Duodenal mucosa (tissue), 2 donors: ENCODE data around the gene RIMKLA.

ENCODE experiments used
- H3K27ac ChIP-seq: one replicate; pipeline ENCODE4 v1.7.0; 2013; ENCODE audit warnings: low read depth, low read length
- H3K27me3 ChIP-seq, 2 donors: one replicate each; pipeline ENCODE4 v1.7.0; 2013; ENCODE audit warnings: low read length in 2 of 2, control low read depth in 1 of 2; ENCODE audit not compliant: insufficient read depth in 2 of 2, control insufficient read depth in 1 of 2
- H3K36me3 ChIP-seq, 2 donors: one replicate each; pipeline ENCODE4 v1.7.0; 2013; ENCODE audit warnings: low read length in 2 of 2, control low read depth in 1 of 2; ENCODE audit not compliant: insufficient read depth in 2 of 2, control insufficient read depth in 1 of 2
- H3K4me1 ChIP-seq, 2 donors: one replicate each; pipeline ENCODE4 v1.7.0; 2013; ENCODE audit warnings: low read length in 2 of 2, control low read depth in 1 of 2; ENCODE audit not compliant: insufficient read depth in 2 of 2, control insufficient read depth in 1 of 2
- H3K4me3 ChIP-seq, 2 donors: one replicate each; pipeline ENCODE4 v1.7.0; 2013; ENCODE audit warnings: low read length in 2 of 2, low read depth in 1 of 2
- H3K9ac ChIP-seq, 2 donors: one replicate each; pipeline ENCODE4 v1.7.0; 2013; ENCODE audit warnings: low read length in 2 of 2, low read depth in 1 of 2
- H3K9me3 ChIP-seq, 2 donors: one replicate each; pipeline ENCODE4 v1.7.0; 2013; ENCODE audit warnings: low read length in 2 of 2, control low read depth in 1 of 2; ENCODE audit not compliant: control insufficient read depth in 1 of 2

Gene RIMKLA

DNA sequence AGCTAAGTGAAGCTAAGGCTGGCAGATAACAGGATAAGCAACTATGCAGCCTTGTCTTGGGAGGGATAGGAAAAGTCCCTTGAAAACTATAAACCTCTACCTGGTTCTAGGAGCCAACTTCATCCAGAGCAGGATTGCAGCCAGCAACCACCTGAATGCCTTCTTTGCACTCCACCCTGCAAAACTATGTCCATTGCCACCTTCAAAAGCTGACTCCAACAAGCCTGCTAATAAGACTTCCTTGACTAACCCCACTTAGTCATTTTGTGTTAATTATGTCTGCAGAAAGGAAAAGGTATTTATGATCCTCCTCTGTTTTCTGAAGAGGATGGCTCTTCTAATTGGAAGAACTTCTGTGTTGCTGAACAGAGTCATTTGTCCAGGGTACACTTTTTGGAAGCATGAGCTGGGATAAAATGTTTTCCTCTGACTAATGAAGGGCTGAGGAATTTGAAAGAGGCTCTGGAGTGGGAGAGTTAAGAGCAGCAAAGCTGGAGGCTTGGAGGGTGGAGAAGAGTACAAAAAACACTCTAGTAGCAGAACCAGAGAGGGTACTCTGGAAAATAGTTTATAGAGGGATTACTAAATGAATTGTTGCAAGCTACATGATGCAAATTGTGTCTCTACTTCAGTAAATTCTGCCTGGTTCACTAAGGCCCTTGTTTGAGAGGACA lies 9.6 kb upstream of the RIMKLA start:
- Histone ChIP-seq H3K4me1 (peaks cover 5 to 19% of the 10 kb centered on the region in 2 donors), H3K27ac (no peak overlapping the region), H3K9ac (no peak overlapping the region), H3K36me3 (no peaks in the 10 kb centered on the region), H3K27me3 (no peaks in the 10 kb centered on the region), H3K9me3 (no peaks in the 10 kb centered on the region), H3K4me3 (no peak overlapping the region)

DNA sequence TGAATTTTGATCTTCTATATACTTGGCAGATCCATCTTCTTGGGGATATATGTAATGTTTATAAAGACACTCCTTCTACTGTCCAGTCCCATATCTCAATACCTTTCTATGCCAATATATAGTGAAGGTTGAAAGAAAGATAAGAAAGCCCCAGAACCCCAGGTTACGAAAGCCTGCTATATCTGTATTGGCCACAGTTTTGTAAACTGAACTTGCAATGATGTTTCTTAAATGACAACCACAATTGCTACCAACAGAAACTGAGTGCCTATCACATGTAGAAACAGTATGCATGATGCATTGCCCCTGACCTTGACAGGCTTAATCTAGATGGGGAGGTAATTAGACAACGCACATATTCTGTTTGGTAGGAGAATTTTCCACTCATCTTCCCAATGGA lies 7.8 kb upstream of the RIMKLA start:
- no peak overlapping the region for H3K9ac ChIP-seq
- no peak overlapping the region for H3K4me3 ChIP-seq
- H3K27ac ChIP-seq = no peak overlapping the region
- H3K9me3 ChIP-seq = no peaks in the 10 kb centered on the region
- no peaks in the 10 kb centered on the region for H3K36me3 ChIP-seq
- peaks cover 0 to under 1% of the 10 kb centered on the region in 2 donors for H3K27me3 ChIP-seq
- peaks cover 2 to 16% of the 10 kb centered on the region in 2 donors for H3K4me1 ChIP-seq

DNA sequence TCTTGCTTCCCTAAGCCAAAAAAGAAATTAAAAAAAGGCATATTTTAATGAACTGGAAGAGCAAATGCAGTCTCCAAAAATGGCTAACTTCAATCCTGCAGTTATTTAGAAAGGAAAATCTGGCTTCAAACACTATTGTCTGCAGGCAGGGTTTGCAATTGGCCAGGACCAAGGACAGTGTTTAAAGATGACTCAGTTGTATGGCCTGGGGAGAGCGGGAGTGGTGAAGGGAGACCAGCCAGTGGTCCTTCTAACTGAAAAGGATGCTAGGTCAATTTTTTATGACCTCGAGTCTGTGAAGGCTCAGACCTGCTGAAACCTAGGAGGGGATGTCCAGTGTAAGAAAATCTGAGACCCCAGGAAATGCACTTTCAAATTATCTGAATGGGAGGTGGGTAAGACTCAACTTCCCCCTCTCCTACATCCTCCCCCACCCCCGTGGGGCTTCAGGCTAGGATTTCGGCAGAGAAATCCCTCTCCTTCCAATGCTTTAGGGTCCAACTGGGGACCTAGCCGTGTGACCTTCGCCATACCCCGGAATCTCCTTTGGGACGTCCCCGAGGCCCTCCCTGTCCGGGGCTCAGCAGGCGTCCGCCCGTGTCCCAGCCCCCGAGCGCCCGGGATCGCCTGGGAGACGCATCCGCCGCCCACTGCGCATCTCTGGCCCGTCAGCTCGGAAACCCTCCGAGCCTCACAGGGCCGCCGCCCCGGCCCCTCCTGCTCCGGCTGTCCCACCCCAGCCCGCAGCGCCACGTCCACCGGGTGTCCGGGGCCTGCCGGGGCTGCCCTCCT lies 602 bp upstream of the RIMKLA start:
- no peaks in the 10 kb centered on the region for H3K36me3 ChIP-seq
- H3K9me3 ChIP-seq = no peaks in the 10 kb centered on the region
- no peak overlapping the region for H3K9ac ChIP-seq
- H3K27ac ChIP-seq = no peak overlapping the region
- H3K4me1 ChIP-seq = peaks cover 9% of the 10 kb centered on the region in 2 donors
- H3K27me3 ChIP-seq = peaks cover 0 to 13% of the 10 kb centered on the region in 2 donors
- H3K4me3 ChIP-seq = peak overlapping the region; percentile 33 to 62

DNA sequence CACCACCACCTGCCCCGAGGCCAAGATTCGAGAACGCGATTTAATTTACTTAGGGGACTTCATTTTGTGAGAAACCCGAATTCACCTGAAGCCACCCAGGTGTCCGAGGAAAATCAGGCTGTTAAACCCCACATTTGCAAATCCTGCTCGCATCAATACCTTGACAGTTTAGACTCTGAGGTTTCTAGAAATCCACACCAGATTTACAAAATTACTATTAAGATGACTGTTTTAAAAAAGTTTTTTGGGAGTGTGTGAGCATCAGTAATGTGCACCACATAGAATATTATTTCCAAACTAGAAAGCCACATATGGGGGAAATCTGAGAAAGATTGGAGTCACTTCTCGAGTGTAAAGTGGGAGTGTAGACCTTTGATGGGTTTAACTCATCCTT lies 685 bp downstream of the RIMKLA start:
- Histone ChIP-seq H3K36me3 (no peaks in the 10 kb centered on the region), H3K4me3 (peak overlapping the region; percentile 61 to 77), H3K9me3 (no peaks in the 10 kb centered on the region), H3K27ac (no peak overlapping the region), H3K4me1 (peaks cover 9% of the 10 kb centered on the region in 2 donors), H3K9ac (no peak overlapping the region), H3K27me3 (peaks cover 0 to 13% of the 10 kb centered on the region in 2 donors)

DNA sequence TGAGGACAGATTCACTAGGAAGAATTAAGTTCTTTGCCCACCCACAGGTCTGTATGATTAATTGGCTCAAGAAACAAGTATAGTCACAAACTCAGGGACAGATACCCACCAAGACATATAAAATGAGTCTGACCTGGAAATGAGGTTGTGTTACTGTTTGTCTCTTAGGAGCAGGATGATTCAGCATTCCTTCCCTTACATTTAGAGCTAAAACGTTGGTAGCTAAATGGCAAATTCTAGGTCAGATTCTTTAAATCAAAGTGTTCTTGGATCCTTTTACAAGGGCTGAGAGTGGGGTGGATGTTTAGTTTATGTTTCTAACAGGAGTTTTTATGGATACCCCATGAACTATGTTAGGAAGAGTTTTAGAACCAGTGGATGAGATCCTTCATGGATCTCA lies 4.7 kb downstream of the RIMKLA start:
- H3K4me3 ChIP-seq = no peak overlapping the region
- no peaks in the 10 kb centered on the region for H3K9me3 ChIP-seq
- H3K27ac ChIP-seq = no peak overlapping the region
- H3K27me3 ChIP-seq = peaks cover 0 to 9% of the 10 kb centered on the region in 2 donors
- peaks cover 4% of the 10 kb centered on the region in 2 donors for H3K4me1 ChIP-seq
- no peak overlapping the region for H3K9ac ChIP-seq
- H3K36me3 ChIP-seq = no peaks in the 10 kb centered on the region

DNA sequence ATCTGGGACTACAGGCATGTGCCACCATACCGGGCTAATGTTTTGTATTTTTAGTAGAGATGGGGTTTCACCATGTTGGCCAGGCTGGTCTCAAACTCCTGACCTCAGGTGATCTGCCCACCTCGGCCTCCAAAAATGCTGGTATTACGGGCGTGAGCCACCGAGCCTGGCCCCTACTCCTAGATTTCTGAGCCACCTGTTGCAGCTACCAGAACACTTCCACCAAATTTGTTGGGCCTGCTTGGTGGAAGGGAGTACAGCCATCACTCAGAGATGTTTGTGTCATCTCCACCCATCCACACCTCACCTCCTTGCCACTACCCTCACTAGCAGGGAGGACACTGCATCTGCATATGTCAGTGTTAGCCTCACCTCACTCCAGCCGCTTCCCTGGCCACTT lies 5.5 kb downstream of the RIMKLA start:
- peaks cover 2 to 4% of the 10 kb centered on the region in 2 donors for H3K4me1 ChIP-seq
- H3K27me3 ChIP-seq = peaks cover 0 to 9% of the 10 kb centered on the region in 2 donors
- H3K9me3 ChIP-seq = no peaks in the 10 kb centered on the region
- H3K36me3 ChIP-seq = no peaks in the 10 kb centered on the region
- no peak overlapping the region for H3K9ac ChIP-seq
- no peak overlapping the region for H3K4me3 ChIP-seq
- no peak overlapping the region for H3K27ac ChIP-seq

DNA sequence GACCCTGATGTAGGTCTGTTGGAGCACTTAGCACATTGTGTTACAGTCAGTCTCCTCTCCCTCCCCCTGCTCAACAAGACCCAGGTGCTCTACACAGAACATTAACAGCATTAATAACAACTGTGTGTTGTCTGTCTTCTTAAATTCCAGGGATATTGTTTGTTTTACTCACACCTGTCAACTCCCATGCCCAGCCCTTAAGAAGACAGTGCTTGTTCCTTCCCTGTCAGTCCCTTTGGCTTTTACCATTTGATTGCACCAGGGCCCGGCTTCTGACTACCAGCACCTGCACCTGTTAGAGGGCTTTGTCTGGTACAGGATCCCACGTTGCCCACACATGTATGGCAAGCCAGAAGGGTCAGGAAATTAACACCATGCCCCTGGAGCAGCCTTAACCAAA lies 11.7 kb downstream of the RIMKLA start:
- no peaks in the 10 kb centered on the region for H3K36me3 ChIP-seq
- no peaks in the 10 kb centered on the region for H3K9me3 ChIP-seq
- H3K4me1 ChIP-seq = no peaks in the 10 kb centered on the region
- no peak overlapping the region for H3K4me3 ChIP-seq
- no peak overlapping the region for H3K27ac ChIP-seq
- H3K9ac ChIP-seq = no peak overlapping the region
- no peaks in the 10 kb centered on the region for H3K27me3 ChIP-seq

DNA sequence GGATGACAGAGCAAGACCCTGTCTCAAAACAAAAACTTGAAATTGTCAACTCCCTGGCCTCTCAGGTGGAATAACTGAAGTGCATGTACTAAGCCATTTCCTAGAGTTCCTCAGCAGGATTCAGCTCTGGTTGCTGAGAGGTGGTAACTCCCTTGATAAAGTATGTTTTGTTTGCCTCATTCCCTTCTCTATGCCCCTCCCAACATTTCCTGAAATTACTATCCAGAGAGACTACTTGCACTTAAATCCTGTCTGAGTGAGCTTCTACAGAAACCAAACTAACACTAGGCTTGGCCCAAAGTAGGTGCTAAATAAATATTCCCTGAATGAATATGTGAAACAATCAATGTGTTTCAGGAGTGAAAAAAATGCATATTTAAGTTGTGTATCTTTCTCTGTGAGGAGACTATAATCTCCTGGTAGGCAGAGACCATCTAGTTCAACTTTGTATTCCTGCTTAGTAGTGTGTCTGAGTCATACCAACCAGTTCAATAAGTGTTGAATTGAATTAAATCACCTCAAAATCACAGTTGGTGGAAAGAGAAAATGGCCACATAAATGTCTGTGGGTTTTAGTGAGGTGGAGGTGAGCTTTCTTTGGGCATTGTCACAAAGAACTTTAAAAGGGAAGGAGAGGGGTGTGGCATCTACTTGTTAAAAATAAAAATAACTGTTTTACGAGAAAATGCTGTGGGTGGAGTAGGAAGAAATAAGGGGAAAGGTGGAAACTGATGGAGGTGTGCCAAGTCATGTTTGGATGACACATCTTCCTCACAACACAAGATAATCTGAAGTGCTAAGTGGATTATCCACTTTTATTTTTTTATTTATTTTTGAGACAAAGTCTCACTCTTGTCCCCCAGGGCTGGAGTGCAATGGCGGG lies 12.6 kb downstream of the RIMKLA start:
- Histone ChIP-seq H3K27me3 (no peaks in the 10 kb centered on the region), H3K27ac (no peak overlapping the region), H3K4me1 (no peaks in the 10 kb centered on the region), H3K36me3 (no peaks in the 10 kb centered on the region), H3K9me3 (no peaks in the 10 kb centered on the region), H3K4me3 (no peak overlapping the region), H3K9ac (no peak overlapping the region)

DNA sequence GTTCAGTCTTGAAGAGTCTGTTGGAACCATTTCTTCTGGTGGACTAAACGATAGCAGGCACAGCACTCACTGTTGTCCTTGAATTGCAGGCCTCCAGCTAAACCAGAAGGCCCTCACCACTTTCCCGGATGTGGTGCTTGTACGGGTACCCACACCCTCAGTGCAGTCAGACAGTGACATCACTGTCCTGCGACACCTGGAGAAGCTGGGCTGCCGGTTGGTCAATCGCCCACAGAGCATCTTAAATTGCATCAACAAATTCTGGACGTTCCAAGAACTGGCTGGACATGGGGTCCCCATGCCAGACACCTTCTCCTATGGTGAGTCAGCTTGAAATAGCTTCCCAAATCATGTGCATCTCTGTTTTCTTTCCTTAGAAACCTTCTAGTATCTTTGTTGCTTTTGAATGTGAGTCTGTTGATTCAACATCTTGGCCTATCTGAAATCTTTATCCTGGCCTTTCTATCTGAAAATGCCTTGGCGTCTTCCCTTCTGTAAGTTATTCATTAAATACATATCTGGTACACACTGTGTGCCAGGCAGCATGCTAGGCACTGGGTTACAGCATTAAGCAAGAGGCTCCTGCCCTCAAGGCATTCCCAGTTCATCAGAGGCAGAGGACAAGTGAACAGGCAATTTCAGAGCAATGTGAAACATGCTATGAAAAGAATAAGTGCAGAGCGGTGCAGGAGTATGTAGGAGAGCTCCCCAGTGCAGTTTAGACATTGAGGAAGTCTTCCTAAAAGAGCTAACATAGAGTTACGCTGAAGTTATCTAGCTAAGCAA lies 18.9 kb downstream of the RIMKLA start:
- no peak overlapping the region for H3K9ac ChIP-seq
- no peak overlapping the region for H3K4me3 ChIP-seq
- no peaks in the 10 kb centered on the region for H3K9me3 ChIP-seq
- no peaks in the 10 kb centered on the region for H3K4me1 ChIP-seq
- no peaks in the 10 kb centered on the region for H3K27me3 ChIP-seq
- H3K27ac ChIP-seq = no peak overlapping the region
- H3K36me3 ChIP-seq = no peaks in the 10 kb centered on the region
